Fibroblast of mammary gland (primary cell): ENCODE data around the gene INVS.
"Not testable (repeated sequence)": the region's sequence is repeated elsewhere in the genome, so short reads cannot be mapped to it uniquely, and the experiment has no call there.

ENCODE experiments used
- DNase-seq: peaks from one replicate; pipeline ENCODE4 v3.0.0-alpha.2; 2010; ENCODE audit warnings: low read depth
- H3K4me3 ChIP-seq: 2 replicates; pipeline ENCODE4 v1.5.1; 2011; ENCODE audit warnings: low read depth, mild to moderate bottlenecking, low read length, moderate library complexity; ENCODE audit not compliant: control insufficient read depth
- TF ChIP-seq, protein P1 (sequence below): conservative IDR thresholded peaks from 2 replicates; pipeline ENCODE4 v1.5.1; 2011; ENCODE audit warnings: low read depth, low read length, inconsistent platforms; ENCODE audit not compliant: control insufficient read depth, insufficient read depth

INVS gene

DNA sequence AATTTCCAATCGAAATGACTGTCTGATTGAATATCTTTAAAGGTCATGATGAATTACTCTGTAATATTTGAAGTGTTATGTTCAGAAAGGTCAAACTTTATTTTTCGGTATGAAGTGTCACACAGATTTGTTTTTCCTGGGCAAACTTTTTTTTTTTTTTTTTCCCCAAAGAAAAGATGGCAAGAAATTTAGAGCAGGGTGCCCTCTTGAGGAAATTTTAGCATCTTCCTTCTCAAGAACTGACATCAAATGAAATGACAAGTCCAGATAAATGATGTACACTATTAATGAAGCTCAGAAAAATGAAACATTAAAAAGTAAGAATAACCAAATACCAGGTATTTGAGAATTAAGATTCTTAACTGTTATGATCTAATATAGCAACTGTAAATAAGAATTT, 123.6 kb downstream of the INVS start:
- TF ChIP-seq, protein P1, sequence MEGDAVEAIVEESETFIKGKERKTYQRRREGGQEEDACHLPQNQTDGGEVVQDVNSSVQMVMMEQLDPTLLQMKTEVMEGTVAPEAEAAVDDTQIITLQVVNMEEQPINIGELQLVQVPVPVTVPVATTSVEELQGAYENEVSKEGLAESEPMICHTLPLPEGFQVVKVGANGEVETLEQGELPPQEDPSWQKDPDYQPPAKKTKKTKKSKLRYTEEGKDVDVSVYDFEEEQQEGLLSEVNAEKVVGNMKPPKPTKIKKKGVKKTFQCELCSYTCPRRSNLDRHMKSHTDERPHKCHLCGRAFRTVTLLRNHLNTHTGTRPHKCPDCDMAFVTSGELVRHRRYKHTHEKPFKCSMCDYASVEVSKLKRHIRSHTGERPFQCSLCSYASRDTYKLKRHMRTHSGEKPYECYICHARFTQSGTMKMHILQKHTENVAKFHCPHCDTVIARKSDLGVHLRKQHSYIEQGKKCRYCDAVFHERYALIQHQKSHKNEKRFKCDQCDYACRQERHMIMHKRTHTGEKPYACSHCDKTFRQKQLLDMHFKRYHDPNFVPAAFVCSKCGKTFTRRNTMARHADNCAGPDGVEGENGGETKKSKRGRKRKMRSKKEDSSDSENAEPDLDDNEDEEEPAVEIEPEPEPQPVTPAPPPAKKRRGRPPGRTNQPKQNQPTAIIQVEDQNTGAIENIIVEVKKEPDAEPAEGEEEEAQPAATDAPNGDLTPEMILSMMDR: peak; percentile 45
- DNase-seq: peak; percentile 56
- H3K4me3 ChIP-seq: no peak overlapping the region

DNA sequence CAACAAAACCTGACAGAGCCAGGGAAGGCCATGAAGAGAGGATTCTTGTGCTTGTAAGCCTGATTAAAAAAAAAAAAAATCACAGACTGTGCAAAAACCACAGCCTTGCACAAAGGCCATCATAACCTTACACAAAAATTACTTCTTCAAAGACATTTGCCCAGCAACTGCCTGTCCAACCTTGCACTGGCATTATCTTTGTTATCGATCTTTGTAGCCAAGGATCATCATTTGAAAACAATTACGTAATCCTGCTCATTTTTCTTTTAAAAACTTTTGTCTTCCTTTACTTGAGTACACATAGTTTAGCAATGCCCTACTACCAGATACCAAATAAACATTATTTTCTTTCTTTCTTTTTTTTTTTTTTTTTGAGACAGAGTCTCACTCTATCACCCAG, 128.6 kb downstream of the INVS start:
- TF ChIP-seq, protein P1: no peak
- H3K4me3 ChIP-seq: no peak overlapping the region
- DNase-seq: no peak

DNA sequence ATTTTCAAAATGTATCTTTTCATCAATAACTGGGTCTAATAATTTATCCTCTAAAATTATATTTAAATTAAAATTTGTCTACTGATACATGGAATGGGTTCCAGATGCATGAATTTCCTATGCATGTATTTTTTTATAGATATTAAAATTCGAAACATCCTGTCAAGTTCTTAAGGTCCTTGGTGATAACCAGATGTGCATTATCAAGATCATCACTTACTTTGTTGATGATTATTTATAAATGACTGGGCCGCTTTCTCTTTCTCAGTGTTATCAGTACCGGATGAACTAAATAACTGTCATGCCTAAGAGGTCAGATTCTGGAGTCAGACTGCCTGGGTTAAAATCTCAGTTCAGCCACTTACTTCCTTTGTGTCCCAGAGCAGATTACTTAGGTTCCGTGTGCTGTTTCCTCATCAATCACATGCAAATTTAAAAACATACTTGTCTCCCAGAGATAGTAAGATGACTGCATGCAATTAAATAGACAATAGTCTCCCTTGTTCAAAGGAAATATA, 129.4 kb downstream of the INVS start:
- no peak for DNase-seq
- TF ChIP-seq, protein P1: no peak
- no peak overlapping the region for H3K4me3 ChIP-seq

DNA sequence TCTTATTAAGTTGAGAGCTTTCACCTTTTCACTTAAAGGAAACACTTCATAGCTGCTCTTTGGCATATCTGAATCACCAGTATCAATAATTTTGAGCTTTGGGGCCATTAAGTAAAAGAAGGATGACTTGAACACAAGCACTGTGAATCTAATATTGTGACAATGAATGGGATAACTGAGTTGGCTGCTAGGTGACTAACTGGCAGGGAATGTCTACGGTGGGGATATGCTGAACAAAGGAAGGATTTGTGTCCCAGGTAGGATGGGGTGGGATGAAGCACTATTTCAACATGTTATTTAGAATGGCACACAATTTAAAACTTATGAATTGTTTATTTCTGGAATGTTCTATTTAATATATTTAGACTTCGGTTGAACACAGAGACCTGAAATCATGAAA, 130.1 kb downstream of the INVS start:
- TF ChIP-seq, protein P1: no peak
- H3K4me3 ChIP-seq: no peak overlapping the region
- DNase-seq: no peak

DNA sequence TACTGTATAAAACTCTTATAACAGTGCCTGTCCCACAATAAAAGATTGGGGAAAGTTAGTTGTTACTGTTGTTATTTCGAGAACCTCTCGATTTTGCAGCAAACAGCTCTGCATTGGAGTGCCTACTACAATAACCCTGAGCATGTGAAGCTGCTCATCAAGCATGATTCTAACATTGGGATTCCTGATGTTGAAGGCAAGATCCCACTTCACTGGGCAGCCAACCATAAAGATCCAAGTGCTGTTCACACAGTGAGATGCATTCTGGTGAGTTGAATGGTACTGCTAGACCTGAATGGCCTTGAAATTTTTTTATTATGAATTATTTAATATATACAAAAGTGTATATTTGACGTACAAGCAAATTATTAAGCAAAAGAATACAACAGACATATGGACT, 130.5 kb downstream of the INVS start:
- H3K4me3 ChIP-seq: no peak overlapping the region
- TF ChIP-seq, protein P1: no peak
- no peak for DNase-seq

DNA sequence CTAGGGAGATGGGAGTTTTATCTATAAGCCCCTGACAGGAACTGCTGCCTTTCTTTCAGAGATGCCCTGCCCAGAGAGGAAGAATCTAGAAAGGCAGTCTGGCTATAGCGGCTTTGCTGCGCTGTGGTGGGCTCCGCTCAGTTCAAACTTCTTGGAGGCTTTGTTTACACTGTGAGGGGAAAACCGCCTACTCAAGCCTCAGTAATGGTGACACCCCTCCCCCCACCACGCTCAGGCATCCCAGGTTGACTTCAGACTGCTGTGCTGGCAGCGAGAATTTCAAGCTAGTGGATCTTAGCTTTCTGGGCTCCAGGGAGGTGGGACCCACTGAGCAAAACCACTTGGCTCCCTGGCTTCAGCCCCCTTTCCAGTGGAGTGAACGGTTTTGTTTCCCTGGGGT, 137.9 kb downstream of the INVS start:
- DNase-seq, H3K4me3 ChIP-seq: not testable (repeated sequence)

DNA sequence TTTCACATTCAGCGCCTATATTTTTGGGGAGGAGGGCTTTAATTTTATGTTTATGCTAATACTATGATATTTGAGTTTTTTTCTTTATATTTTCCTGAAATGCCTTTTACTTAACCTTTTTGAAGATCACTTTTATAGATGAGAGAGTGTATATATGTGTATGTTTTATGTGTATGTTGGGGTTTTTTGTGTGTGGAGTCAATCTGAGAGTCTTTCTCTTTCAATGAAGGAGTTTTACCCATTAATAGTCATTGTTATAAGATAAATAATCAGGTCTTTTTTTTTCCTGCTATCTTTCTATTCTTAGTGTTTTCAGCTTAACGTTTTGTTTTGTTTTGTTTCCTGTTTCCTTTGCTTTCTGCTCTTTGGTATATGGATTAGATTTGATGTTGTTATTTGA, 141.5 kb downstream of the INVS start:
- H3K4me3 ChIP-seq: no peak overlapping the region
- TF ChIP-seq, protein P1: no peak
- DNase-seq: no peak

DNA sequence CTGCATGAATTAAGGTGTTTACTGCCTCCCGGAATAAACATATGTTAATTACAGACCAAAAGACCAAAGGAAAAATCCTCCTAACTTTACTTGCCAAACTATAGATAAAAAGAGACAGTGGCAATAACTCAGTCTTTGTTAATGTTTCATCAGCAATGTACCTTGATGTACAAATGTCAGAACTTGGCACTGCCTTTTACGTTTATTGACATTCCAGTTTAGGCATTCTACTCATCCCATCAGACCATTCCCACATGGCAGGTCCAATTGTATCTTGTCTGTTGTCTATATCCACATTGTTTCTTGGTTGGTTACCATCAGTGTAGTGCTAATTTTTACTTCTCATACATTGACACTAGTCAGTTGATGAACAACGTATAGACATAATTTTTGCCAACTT, 168.2 kb downstream of the INVS start:
- TF ChIP-seq, protein P1: no peak
- no peak for DNase-seq
- H3K4me3 ChIP-seq: no peak overlapping the region
